ENCODE data around the gene ZSCAN22.

Gene ZSCAN22

GRCh38 chr19:58352760-58353671 lies 26.2 kb downstream of the ZSCAN22 start, which contains the start of gene A1BG:
A1BG (minus strand) TSS chr19:58353492; CDS start chr19:58353437, 55 bp downstream.
- no peak for DNase-seq

DNA sequence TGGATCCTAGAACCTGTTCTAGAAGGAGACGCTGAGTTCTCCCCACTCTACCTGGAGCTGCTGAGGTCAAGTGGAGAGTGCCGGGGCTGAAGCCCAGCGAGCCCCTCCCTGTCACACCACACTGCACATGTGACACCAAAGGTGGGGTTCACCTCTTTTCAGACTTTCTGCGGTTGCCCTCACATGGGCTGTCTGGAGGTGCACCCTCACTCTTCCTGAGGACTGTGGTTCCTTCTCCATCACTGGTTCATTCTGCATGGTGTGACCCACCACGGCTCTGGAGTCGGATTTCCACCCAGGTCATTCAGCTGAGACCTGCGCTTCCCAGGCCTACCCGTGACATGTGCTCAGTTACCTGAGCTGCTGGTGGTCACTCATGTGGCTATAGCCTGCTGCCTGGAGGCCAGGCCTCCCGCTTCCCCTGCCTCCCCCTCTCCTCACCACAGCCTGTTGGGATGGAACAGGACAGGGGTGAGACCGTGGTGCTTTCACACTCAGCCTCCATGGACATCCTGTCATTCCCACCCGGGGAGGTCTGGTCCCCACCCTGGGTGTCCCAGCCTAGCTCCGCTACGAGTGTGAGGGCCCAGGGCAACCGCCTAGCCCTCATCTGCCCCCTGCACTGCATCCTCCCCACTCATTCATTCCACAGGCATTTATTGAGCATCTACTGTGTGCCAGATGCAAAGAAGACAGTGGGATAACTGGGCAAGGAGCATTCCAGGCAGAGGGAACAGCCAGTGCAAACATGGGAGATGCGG lies 27.1 kb downstream of the ZSCAN22 start:
- DNase-seq = no peak

GRCh38 chr19:58354478-58355030 lies 27.8 kb downstream of the ZSCAN22 start:
- no peak for DNase-seq

DNA sequence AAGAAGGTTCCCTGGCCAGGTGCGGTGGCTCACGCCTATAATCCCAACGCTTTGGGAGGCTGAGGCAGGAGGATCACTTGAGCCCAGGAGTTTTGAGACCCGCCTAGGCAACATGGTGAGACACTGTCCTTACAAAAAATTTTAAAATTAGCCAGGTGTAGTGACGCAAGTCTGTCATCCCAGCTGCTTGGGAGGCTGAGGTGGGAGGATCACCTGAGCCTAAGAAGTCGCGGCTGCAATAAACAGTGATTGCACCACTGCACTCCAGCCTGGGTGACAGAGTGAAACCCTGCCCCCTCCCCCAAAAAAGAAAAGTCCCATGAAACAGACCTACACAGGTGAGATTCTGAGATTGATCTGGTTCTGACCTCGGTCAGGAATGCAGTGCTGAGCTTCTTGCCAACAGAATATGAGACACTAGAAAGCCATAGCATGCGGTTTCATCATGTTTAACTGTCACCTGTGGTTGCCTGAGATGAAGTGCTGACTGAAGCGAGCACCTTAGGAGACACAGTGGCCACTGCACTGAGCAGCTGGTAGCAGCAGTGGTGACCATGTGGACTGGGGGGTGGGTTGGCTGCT lies 28.5 kb downstream of the ZSCAN22 start:
- no peak for DNase-seq

- no peak for DNase-seq
Measured at GRCh38 chr19:58355908-58356765, 29.3 kb downstream of the ZSCAN22 start.

- DNase-seq = no peak
Measured at GRCh38 chr19:58356766-58357480, 30.1 kb downstream of the ZSCAN22 start.

GRCh38 chr19:58357481-58358145 lies 30.8 kb downstream of the ZSCAN22 start:
- no peak for DNase-seq

GRCh38 chr19:58361900-58362271 lies 35.1 kb downstream of the ZSCAN22 start:
- peak; percentile 54 for DNase-seq

DNA sequence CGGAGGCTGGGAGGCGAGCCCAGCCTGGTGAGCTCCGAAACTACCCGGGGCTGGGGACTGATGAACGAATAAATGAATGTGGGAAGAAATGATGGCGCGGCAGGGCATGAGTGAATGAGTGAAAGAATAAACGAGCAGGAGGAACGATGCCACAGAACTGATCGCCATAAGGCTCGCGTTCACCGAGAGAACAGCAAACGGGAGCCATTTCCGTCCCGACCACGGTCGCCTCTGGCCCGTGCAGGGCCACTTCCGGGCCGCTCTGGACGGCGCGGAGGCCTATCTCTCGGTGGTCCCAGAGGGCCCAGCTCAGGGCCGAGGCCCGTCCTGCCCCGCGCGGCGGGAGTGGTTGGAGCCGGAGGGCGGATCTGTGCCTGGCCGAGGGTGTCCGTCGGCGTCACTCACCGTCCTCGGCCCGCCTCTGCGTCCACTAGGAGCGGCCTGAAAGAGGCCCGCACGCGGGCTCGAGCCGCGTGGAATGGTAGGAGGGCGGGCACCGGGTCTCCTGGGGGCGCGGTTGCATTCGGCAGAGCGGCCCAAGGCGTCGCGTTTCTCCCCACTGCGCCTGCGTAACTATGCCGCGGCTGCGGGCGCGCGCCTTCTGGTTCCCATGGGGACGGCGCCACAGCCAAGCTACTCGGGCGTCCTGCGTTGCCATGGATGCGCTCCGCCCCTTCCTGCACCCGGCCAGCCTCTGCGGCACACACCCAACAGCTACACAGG lies 35.6 kb downstream of the ZSCAN22 start, which contains the start of gene ZNF497:
ZNF497 (minus strand) TSS at position 480 of the 723 bp plus-strand sequence. CDS start 5,116 bp downstream, outside the sequence.
- peak; percentile 97 for DNase-seq

DNA sequence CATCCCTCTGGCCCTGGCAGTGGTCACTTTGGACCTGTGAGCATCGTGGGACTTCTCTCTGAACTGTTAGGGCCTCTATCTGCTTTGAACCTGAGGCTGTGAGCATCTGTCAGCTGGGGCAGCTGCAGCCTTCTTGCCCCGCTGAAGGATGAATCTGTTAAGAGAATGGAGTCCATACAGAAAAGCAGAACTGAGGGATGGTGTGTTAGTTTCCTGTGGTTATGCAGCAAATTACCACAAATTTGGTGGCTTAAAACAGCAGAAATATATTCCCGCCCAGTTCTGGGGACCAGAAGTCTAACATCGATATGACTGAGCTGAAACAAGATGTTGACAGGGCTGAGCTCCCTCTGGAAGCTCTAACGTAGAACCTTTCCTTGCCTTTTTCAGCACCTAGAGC lies 37.4 kb downstream of the ZSCAN22 start:
- peak; percentile 99 for DNase-seq

DNA sequence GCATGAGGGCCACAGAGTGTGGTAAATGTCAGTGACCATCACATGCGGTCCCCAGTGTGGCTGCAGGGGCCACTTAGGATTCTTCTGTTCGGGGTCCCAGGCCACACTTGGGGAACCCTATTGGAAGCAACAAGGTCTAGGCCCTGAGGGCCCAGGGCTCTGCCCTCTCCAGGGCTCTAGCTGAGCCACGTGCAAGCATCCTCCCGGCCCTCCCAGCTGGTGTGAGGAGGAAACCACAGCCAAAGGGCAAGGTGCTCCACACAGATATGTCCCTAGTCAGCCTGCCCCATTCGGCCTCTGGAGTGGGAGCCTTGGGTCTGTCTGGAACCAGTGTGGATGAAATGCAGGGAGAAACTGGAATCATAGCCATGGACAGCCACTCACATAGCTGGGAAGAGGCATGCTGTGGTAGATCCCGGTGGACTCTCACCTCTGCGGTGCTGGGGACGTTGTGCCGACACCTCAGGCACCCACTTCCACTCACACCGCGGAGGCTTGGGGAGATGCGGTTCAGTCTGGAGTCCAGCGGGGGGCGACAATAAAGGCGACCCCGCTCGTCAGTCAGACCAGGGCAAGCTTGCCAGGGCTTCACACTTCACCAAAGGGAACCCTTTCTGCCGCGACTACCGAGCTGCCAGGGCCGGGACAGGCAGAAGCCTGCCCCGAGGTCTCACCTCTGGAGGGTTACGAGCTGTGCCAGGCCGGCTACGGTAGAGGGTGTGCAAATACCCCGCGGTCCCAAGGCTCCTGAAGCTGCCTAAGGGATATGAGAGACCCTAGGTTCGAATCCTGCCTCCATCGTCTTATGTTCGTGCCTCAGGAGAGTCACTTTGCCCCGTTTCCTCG lies 40.0 kb downstream of the ZSCAN22 start:
- no peak for DNase-seq

DNA sequence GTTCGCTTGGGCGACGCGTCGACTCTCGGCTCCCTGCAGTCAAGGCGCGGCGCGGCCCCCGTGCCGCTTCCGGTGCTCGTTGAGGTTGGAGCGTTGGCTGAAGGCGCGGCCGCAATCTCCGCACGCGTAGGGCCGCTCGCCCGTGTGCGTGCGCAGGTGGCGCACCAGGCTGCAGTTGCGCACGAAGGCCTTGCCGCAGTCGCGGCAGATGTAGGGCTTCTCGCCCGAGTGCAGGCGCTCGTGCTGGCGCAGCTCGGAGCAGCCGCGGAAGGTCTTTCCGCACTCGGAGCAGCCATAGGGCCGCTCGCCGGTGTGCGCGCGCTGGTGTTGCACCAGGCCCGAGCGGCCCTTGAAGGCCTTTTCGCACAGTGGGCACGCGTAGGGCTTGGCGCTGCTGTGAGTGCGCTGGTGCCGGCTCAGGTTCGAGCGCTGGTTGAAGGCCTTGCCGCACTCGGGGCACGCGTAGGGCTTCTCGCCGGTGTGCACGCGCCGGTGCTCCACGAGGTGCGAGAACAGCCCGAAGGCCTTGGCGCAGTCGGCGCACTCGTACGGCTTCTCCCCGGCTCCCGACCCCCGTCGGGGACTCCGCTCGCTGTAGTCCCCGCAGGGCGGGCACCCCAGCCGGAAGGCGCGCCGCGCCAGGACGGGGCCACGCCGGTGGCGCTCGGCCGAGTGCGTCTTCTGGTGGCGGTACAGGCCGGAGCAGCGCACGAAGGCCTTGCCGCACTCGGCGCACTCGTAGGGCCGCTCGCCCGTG lies 41.1 kb downstream of the ZSCAN22 start:
- no peak for DNase-seq

- no peak for DNase-seq
Measured at GRCh38 chr19:58368561-58369360, 42.0 kb downstream of the ZSCAN22 start.

- DNase-seq = no peak
Measured at GRCh38 chr19:58372311-58373133, 45.7 kb downstream of the ZSCAN22 start.

- DNase-seq = peak; percentile 76
Measured at GRCh38 chr19:58374200-58374599, 47.4 kb downstream of the ZSCAN22 start.

- peak; percentile 38 for DNase-seq
Measured at GRCh38 chr19:58376724-58377123, 49.9 kb downstream of the ZSCAN22 start.

DNA sequence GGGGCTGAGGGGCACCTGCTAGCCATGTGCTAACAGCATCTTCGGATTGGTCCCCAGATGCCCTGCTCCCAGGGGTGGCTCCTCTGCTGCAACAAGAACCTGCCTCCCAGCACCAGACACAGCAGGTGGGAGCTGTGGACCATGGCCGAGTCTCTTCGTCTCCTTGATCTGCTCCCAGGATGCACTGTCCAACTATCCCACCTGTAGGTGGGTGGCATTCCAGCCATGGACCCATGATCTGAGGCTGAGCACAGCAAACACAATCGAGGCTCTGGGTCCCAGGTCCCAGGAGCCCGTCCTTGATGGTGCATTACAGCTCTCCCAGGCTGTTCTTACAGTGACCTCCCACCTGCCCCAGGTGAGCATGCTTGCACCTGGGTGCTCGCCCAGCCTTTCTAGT lies 52.5 kb downstream of the ZSCAN22 start:
- no peak for DNase-seq
